DMS153 treated with DMSO at 0.1 percent for 48 hours (cell line): ENCODE results near the gene FBXO17.

Experiments used
- DNase-seq: peaks from one replicate; lab custom pipeline; 2025; ENCODE audit not compliant: unreplicated experiment; lab: John Stamatoyannopoulos, UW

FBXO17 gene

DNA sequence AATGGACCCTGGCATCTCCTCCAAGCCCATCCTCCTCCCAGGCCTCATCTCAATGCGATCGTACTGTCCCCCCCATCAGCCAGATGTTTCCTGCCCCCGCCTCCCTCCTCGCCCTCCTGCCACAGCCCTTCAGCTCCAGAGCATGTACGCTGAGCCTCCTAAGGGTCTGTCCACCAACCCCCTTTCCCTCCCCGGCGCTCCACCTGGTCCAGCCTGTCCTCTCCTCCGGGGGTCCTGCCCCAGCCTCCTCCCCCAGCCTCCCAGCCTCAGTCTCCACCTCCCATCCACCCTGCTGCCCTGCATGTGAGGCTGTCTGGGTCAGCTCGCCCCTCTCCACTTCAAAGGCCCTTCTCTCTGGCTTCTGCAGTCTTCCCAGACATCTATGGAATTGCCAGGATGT is 80.6 kb downstream of the FBXO17 start:
- no peak for DNase-seq

DNA sequence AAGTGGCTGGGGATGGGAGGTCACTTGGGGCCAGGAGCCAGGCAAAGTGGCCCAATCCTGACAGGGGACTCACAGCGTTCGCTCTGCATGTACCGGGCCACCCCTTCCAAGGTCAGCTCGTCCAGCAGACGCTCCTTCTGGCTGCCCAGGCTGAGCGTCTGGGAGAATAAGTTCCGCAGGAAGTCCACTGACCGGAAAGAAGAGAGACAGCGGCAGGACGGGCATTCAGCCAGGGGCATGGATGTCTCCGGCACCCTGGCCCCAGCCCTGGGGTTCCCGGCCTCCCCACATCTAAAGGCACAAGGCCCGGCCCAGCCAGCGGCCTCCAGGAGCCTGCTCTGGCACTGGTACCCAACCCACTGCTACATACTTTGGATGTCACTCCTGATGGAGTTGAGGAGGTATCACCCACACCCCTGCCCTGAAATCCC is 82.2 kb downstream of the FBXO17 start:
- no peak for DNase-seq

DNA sequence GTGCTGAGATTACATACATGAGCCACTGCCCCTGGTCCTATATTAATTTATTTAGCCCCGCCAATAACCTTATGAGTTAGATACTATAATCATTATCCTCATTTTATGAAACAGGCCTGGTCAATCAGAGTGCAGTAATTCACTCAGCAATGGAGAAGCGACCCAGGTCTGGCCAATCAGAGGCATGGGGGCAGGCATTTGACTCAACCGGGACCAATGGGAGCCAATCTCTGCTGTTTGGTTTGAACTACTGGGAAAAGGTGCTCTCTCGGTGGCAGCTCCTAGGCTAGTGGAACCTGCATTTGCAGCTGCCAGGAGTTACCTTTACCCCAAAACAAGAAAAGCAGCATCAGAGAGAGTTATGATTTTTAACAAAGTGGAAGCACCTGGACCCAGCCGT is 82.7 kb downstream of the FBXO17 start:
- DNase-seq = no peak

DNA sequence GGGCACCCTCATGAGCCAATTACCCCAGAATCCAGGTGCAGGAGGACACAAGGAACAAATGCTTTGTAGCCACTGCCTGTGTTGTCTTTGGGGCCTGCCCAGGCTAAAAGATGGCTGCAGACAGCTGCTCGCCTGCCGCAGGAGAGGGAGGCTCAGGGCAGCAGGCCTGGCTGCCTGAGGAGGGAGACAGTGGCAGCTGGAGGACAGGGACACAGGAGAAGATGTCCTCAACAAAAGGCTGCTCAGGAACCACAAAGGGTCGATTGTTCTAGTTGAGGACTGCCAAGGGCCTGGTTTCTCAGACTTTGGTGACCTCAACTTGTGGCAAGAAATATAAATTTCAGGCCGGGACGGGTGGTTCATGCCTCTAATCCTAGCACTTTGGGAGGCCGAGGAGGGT is 83.8 kb downstream of the FBXO17 start:
- DNase-seq = no peak
